Neuron (in vitro differentiated cells): ENCODE data around the gene MICALL2.

Experiments used
- H2AFZ ChIP-seq: one replicate; pipeline ENCODE4 v1.6.1; 2013; ENCODE audit warnings: low read depth, mild to moderate bottlenecking, inconsistent platforms, low read length, moderate library complexity
- H3K27me3 ChIP-seq: one replicate; pipeline ENCODE4 v1.6.1; 2013; ENCODE audit warnings: low read length; ENCODE audit not compliant: insufficient read depth
- H3K36me3 ChIP-seq: one replicate; pipeline ENCODE4 v1.6.1; 2013; ENCODE audit warnings: low read length; ENCODE audit not compliant: insufficient read depth
- H3K4me1 ChIP-seq: one replicate; pipeline ENCODE4 v1.6.1; 2013; ENCODE audit warnings: low read length; ENCODE audit not compliant: insufficient read depth
- H3K4me3 ChIP-seq: 2 replicates; pipeline ENCODE4 v1.5.1; 2013; ENCODE audit warnings: mild to moderate bottlenecking, low read length, moderate library complexity
- H3K9me3 ChIP-seq: one replicate; pipeline ENCODE4 v1.6.1; 2013; ENCODE audit warnings: low read length

Gene MICALL2

GRCh38 chr7:1497293-1497927 is 38.1 kb upstream of the MICALL2 start:
- no peak overlapping the region for H2AFZ ChIP-seq
- no peak overlapping the region for H3K4me3 ChIP-seq
- H3K9me3 ChIP-seq = no peaks in the 10 kb centered on the region
- H3K36me3 ChIP-seq = peaks cover 79% of the 10 kb centered on the region
- no peaks in the 10 kb centered on the region for H3K27me3 ChIP-seq
- H3K4me1 ChIP-seq = no peaks in the 10 kb centered on the region

- Histone ChIP-seq H3K4me1 (no peaks in the 10 kb centered on the region), H3K4me3 (no peak overlapping the region), H3K9me3 (no peaks in the 10 kb centered on the region), H3K36me3 (peaks cover 79% of the 10 kb centered on the region), H3K27me3 (no peaks in the 10 kb centered on the region), H2AFZ (no peak overlapping the region)
Observed at GRCh38 chr7:1496531-1497292, 37.4 kb upstream of the MICALL2 start.

DNA sequence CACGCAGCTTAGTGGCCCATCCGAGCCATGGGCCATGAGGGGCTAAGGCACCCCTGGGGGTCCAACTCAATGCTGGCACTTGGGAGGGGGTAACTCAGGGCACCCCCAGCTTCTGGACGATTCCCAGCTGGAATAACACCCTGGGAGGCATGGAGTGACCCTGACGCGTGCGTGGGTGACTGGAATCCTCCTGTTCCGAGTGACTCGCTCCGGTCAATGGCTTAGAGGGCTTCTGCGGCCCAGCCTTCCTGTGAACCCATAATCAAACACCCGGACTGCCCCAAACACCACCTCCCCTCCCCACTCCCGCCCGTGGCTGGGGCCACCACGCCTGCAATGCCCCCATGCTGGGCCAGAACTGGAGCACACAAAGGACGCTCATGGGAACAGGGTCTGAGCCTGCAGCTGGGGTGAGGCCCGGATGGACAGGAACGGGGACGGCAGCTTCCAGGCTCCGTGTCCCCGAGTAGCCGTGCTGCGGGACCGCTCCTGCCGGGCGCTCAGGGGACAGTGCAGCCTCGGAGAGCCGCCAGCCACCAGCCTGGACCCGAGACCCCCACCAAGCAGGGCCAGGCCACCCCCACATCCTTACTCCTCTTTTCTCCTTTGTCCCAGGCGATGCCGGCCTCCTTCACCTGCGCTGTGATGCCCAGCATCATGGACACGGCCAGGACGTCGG is 36.4 kb upstream of the MICALL2 start:
- Histone ChIP-seq H3K27me3 (no peaks in the 10 kb centered on the region), H2AFZ (no peak overlapping the region), H3K36me3 (peaks cover 80% of the 10 kb centered on the region), H3K4me3 (no peak overlapping the region), H3K9me3 (no peaks in the 10 kb centered on the region), H3K4me1 (no peaks in the 10 kb centered on the region)

- Histone ChIP-seq H3K9me3 (no peaks in the 10 kb centered on the region), H2AFZ (no peak overlapping the region), H3K4me1 (no peaks in the 10 kb centered on the region), H3K4me3 (no peak overlapping the region), H3K27me3 (no peaks in the 10 kb centered on the region), H3K36me3 (peaks cover 79% of the 10 kb centered on the region)
Observed at GRCh38 chr7:1494866-1495563, 35.7 kb upstream of the MICALL2 start.

DNA sequence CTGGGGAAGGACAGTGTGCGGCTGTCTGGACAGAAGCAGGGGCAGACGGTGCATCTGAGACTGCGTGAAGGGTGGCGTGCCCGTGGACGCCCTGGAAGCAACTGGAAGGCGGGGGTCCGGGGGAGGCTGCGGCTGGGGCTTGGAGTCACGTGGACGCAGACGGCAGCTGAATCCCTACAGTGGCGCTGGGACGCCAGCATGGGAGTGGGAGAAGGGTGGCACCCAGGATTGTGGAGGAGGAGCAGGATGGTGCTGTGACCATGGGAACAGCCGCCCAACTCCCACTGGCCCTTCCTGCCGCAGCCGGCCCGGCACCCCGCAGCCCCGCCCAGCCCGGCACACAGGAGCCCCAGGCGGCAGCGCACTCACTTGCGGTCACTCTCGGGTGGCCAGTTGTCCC is 35.2 kb upstream of the MICALL2 start:
- Histone ChIP-seq H3K36me3 (peaks cover 79% of the 10 kb centered on the region), H3K9me3 (no peaks in the 10 kb centered on the region), H3K4me1 (no peaks in the 10 kb centered on the region), H3K27me3 (no peaks in the 10 kb centered on the region), H2AFZ (no peak overlapping the region), H3K4me3 (no peak overlapping the region)

DNA sequence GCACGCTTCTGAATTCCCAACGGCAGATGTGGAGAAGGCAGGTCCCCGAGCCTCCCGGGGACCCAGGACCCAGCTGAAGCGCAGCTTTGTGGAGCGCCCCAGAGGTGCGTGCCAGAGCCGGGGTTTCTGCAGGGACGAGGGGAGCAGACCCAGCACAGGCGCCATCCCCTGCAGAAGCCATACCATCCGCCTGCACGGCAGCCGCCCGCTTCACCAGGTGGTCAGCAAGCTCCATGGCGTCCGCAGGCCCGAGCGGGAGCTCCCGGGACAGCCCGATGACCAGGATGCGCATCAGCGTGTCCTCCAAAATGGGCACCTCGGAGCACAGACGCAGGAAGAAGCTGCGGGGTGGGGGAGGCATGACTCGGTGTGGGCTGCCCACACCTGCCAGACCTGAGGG is 34.3 kb upstream of the MICALL2 start:
- Histone ChIP-seq H3K9me3 (no peaks in the 10 kb centered on the region), H3K4me3 (no peak overlapping the region), H3K36me3 (peaks cover 83% of the 10 kb centered on the region), H3K4me1 (no peaks in the 10 kb centered on the region), H2AFZ (no peak overlapping the region), H3K27me3 (no peaks in the 10 kb centered on the region)

GRCh38 chr7:1493129-1493528 is 33.9 kb upstream of the MICALL2 start:
- H3K4me3 ChIP-seq = no peak overlapping the region
- H3K27me3 ChIP-seq = no peaks in the 10 kb centered on the region
- peaks cover 84% of the 10 kb centered on the region for H3K36me3 ChIP-seq
- no peak overlapping the region for H2AFZ ChIP-seq
- H3K4me1 ChIP-seq = no peaks in the 10 kb centered on the region
- no peaks in the 10 kb centered on the region for H3K9me3 ChIP-seq

DNA sequence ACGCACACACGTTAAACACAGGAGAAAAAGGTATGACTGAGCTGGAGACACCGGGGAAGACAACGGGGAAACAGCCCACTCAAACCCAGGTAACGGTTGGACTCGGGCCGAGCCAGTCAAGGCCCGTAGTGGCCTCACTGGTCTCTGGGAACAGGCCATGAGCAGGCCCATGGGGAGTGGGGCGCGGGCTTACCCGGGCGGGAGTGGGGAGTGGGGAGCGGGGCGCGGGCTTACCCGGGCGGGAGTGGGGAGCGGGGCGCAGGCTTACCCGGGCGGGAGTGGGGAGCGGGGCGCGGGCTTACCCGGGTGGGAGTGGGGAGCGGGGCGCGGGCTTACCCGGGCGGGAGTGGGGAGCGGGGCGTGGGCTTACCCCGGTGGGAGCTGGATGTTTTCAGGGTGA is 33.4 kb upstream of the MICALL2 start:
- H3K27me3 ChIP-seq = no peaks in the 10 kb centered on the region
- no peaks in the 10 kb centered on the region for H3K9me3 ChIP-seq
- H2AFZ ChIP-seq = no peak overlapping the region
- H3K36me3 ChIP-seq = peaks cover 83% of the 10 kb centered on the region
- no peak overlapping the region for H3K4me3 ChIP-seq
- no peaks in the 10 kb centered on the region for H3K4me1 ChIP-seq

DNA sequence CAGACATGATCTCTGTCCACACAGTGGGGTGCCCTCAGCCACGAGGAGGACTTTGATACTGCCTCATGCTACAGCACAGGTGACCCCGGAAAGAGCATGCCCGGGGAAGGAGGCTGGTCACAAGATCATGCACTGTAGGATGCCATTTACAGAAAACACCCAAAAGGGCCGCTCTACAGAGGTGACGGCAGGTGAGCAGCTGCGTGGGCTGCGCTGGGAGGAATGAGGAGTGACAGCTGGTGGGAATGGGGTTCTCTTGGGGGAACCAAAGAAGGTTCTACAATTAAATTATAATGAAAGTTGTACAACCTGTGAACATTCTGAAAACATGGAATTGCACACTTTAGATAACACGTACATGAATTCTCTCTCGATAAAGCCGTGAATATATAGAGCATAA is 33.0 kb upstream of the MICALL2 start:
- no peaks in the 10 kb centered on the region for H3K27me3 ChIP-seq
- H3K9me3 ChIP-seq = no peaks in the 10 kb centered on the region
- no peak overlapping the region for H2AFZ ChIP-seq
- H3K4me1 ChIP-seq = no peaks in the 10 kb centered on the region
- no peak overlapping the region for H3K4me3 ChIP-seq
- H3K36me3 ChIP-seq = peaks cover 84% of the 10 kb centered on the region

DNA sequence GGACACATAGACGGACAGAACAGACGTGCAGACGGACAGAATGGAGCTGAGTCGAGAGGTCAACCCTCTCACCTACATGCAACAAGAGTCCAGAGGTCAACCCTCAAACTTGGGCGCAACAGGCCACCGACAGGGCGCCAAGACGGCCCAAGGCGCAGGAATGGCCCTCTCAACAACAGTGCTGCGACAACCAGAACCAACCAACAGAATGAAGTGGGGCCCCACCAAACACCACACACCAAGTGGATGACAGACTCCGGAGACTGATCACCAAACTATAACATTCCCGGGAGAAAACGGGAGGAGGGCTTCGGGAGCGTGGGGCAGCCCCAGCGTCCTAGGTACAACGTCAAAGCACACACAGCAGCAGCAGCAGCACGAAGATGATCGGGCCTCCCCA is 31.6 kb upstream of the MICALL2 start:
- H3K27me3 ChIP-seq = no peaks in the 10 kb centered on the region
- peaks cover 82% of the 10 kb centered on the region for H3K36me3 ChIP-seq
- no peaks in the 10 kb centered on the region for H3K4me1 ChIP-seq
- H3K9me3 ChIP-seq = no peaks in the 10 kb centered on the region
- no peak overlapping the region for H2AFZ ChIP-seq
- H3K4me3 ChIP-seq = no peak overlapping the region

DNA sequence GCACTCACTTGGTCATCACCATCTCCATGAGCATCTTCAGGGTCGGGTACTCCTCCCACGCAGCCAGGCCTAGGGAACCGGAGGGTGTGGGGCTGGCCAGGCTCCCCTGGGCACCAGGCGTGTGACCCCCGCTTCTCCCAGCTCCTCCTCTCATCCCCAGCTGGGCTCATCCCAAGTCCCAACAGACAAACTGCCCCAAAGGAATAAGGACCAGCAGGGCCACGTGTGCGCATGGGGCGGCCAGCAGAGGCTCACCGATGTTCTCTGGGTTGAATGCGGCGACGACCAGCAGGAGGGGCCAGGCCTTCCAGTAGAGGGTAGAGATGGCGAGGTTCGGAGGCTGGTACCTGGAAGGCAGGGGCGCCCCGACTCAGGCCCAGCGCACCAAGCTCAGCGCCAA is 30.1 kb upstream of the MICALL2 start:
- Histone ChIP-seq H3K4me1 (no peaks in the 10 kb centered on the region), H3K36me3 (peaks cover 82% of the 10 kb centered on the region), H2AFZ (no peak overlapping the region), H3K27me3 (no peaks in the 10 kb centered on the region), H3K9me3 (no peaks in the 10 kb centered on the region), H3K4me3 (no peak overlapping the region)

GRCh38 chr7:1488016-1488415 is 28.7 kb upstream of the MICALL2 start:
- Histone ChIP-seq H3K4me3 (no peak overlapping the region), H3K4me1 (no peaks in the 10 kb centered on the region), H3K27me3 (no peaks in the 10 kb centered on the region), H2AFZ (no peak overlapping the region), H3K9me3 (no peaks in the 10 kb centered on the region), H3K36me3 (peaks cover 83% of the 10 kb centered on the region)

DNA sequence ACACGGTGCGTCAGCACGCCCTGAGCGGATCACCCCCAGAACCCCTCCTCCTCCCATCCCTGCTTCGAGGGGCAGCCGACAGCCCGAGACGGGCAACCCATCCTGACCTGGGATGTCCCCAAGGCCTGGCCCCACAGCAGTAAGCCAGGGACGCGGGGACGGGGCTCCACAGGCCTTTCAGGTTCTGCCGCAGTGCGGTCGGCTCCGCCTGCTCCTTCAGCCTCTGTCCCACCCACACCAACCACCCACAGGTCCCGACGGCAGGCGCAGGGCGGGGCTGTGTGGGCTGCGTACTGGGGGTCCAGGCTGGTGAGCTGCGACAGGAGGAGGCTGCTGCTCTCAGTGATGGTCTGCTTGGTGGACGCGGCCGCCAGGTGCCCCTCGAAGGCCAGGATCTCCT is 28.2 kb upstream of the MICALL2 start:
- H3K4me3 ChIP-seq = no peak overlapping the region

More for the DNA sequence above, 28.2 kb upstream of the MICALL2 start:
- no peak overlapping the region for H2AFZ ChIP-seq
- H3K4me1 ChIP-seq = no peaks in the 10 kb centered on the region
- no peaks in the 10 kb centered on the region for H3K27me3 ChIP-seq
- H3K9me3 ChIP-seq = no peaks in the 10 kb centered on the region
- peaks cover 86% of the 10 kb centered on the region for H3K36me3 ChIP-seq
